Measurements from ENCODE around the gene FAM240A.

GRCh38 chr3:46619845-46620778 is 7.8 kb downstream of the FAM240A start:
- TF ChIP-seq, protein P1, sequence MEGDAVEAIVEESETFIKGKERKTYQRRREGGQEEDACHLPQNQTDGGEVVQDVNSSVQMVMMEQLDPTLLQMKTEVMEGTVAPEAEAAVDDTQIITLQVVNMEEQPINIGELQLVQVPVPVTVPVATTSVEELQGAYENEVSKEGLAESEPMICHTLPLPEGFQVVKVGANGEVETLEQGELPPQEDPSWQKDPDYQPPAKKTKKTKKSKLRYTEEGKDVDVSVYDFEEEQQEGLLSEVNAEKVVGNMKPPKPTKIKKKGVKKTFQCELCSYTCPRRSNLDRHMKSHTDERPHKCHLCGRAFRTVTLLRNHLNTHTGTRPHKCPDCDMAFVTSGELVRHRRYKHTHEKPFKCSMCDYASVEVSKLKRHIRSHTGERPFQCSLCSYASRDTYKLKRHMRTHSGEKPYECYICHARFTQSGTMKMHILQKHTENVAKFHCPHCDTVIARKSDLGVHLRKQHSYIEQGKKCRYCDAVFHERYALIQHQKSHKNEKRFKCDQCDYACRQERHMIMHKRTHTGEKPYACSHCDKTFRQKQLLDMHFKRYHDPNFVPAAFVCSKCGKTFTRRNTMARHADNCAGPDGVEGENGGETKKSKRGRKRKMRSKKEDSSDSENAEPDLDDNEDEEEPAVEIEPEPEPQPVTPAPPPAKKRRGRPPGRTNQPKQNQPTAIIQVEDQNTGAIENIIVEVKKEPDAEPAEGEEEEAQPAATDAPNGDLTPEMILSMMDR (IDR thresholded peaks at IDR 0.05), result no peak
- TF ChIP-seq EZH2 (IDR thresholded peaks at IDR 0.05; ENCODE audit: borderline replicate concordance, insufficient read depth, low read depth, low read length, poor library complexity, severe bottlenecking), result no peak

Data from B cell (primary cell).